PC-3 (cell line): Measurements from ENCODE around the gene KRT82. TPM values are rescaled to one million over a fixed set of nuclear protein-coding genes. Genes with fewer than 3 reads are reported as not detected.

Source experiments
- ATAC-seq: fragments of 200-7000 bp; cut with Tn5 transposase; 2 replicates; pipeline ENCODE4 v1.9.1; 2020; ENCODE audit warnings: mild to moderate bottlenecking, moderate library complexity
- BruUV-seq: library from RNA; stranded (reverse); fragments of 400-500 nt; replicated peaks from 2 replicates; lab custom pipeline; 2021; lab: Mats Ljungman, UMichigan
- CTCF ChIA-PET: fragments of 300-600 bp; sonication (Branson Sonifier 250); formaldehyde crosslinking; loops from one replicate; lab custom pipeline; 2022; ENCODE audit warnings: antibody characterized with exemption; lab: Charles Lee
- POLR2A ChIA-PET: fragments of 300-600 bp; sonication (Branson Sonifier 250); formaldehyde crosslinking; loops from one replicate; lab custom pipeline; 2022; ENCODE audit warnings: antibody characterized with exemption; ENCODE audit not compliant: unreplicated experiment; lab: Charles Lee
- DNase-seq: peaks from one replicate; pipeline ENCODE4 v3.0.0-alpha.2; 2015
- H2AFZ ChIP-seq: fragments of 300-600 bp; sonication (generic); 2 replicates; pipeline ENCODE4 v1.6.0; 2016; ENCODE audit warnings: antibody characterized with exemption, low read length
- H3F3A ChIP-seq: fragments of 300-600 bp; sonication (generic); one replicate; pipeline ENCODE4 v1.6.0; 2017; ENCODE audit warnings: antibody characterized with exemption, low read length, control low read depth, mild to moderate bottlenecking; ENCODE audit not compliant: unreplicated experiment
- H3K27ac ChIP-seq: fragments of 300-600 bp; sonication (generic); 2 replicates; pipeline ENCODE4 v1.5.1; 2016; ENCODE audit warnings: mild to moderate bottlenecking, low read length
- H3K27me3 ChIP-seq: fragments of 300-600 bp; sonication (generic); 2 replicates; pipeline ENCODE4 v1.6.1; 2016; ENCODE audit warnings: low read length, mixed read lengths
- H3K36me3 ChIP-seq: fragments of 300-600 bp; sonication (generic); 2 replicates; pipeline ENCODE4 v1.6.1; 2016; ENCODE audit warnings: low read depth, mixed run types, low read length, mixed read lengths
- H3K4me1 ChIP-seq: fragments of 300-600 bp; sonication (generic); 2 replicates; pipeline ENCODE4 v1.5.1; 2016; ENCODE audit warnings: low read length; ENCODE audit not compliant: insufficient read depth
- H3K4me2 ChIP-seq: fragments of 300-600 bp; sonication (generic); 2 replicates; pipeline ENCODE4 v1.6.0; 2016; ENCODE audit warnings: low read length
- H3K4me3 ChIP-seq: fragments of 300-600 bp; sonication (generic); 2 replicates; pipeline ENCODE4 v1.5.1; 2016; ENCODE audit warnings: mild to moderate bottlenecking, low read length, mixed read lengths
- H3K79me2 ChIP-seq: fragments of 300-600 bp; sonication (generic); 2 replicates; pipeline ENCODE4 v1.6.1; 2017; ENCODE audit warnings: low read length, mixed read lengths
- H3K9ac ChIP-seq: fragments of 300-600 bp; sonication (generic); 2 replicates; pipeline ENCODE4 v1.6.0; 2016; ENCODE audit warnings: mild to moderate bottlenecking, low read length
- H3K9me2 ChIP-seq: fragments of 300-600 bp; sonication (generic); replicated peaks from 2 replicates; pipeline ENCODE4 v1.6.1; 2016; ENCODE audit warnings: mixed run types, low read length, mixed read lengths
- H3K9me3 ChIP-seq: fragments of 300-600 bp; sonication (generic); 2 replicates; pipeline ENCODE4 v1.6.1; 2016; ENCODE audit warnings: low read length, mixed read lengths
- H4K20me1 ChIP-seq: fragments of 300-600 bp; sonication (generic); 2 replicates; pipeline ENCODE4 v1.6.1; 2016; ENCODE audit warnings: low read length, mixed read lengths
- EZH2 ChIP-seq: fragments of 300-600 bp; sonication (generic); IDR thresholded peaks from one replicate; pipeline ENCODE4 v1.6.1; 2017; ENCODE audit warnings: antibody characterized with exemption, mild to moderate bottlenecking, low read length; ENCODE audit not compliant: unreplicated experiment
- EZH2phosphoT487 ChIP-seq: fragments of 300-600 bp; sonication (generic); IDR thresholded peaks from 2 replicates; pipeline ENCODE4 v1.6.1; 2018; ENCODE audit warnings: mild to moderate bottlenecking, antibody characterized with exemption, low read length, borderline replicate concordance
- intact Hi-C: fragments of 100-400 bp; cut with micrococcal nuclease; formaldehyde crosslinking; loops from 2 replicates; pipeline ENCODE4 v1.9.0; 2023
- total RNA-seq: library from RNA; depleted of rRNA; stranded (reverse); fragments of >200 nt; gene quantifications from 2 replicates; pipeline ENCODE4 v1.2.3, GENCODE V29; 2014
- TF ChIP-seq, protein P1 (sequence below): fragments of 300-600 bp; sonication (generic); conservative IDR thresholded peaks from 2 replicates; pipeline ENCODE4 v1.5.1; 2017; ENCODE audit warnings: antibody characterized with exemption, low read depth, mild to moderate bottlenecking, low read length

The KRT82 gene
- total RNA-seq, 1 experiment from 2014 or later, result 0.29 TPM

DNA sequence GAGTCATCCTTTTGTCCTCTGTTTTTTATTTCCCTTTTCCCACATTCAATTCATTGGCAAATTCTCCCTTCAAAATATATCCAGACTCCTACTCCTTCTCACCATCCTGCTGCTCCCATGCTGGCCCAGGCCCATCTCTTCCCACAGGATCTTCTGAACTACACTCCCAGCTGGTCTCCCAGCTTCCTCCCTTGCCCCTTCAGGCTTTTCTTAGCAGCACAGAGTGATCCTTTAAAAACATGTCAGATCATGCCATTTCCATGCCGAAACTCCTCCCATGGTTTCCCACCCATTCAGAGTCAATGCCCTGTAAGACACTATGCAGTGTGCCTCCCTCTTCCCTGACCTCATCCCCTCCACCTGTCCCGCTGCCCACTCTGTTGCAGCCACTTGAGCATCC lies 18.3 kb downstream of the KRT82 start:
- Histone ChIP-seq H3K27ac (no peak overlapping the region), H3K4me3 (no peak overlapping the region), H3K4me1 (no peaks in the 10 kb centered on the region), H3K9me2 (no peaks in the 10 kb centered on the region), H4K20me1 (no peaks in the 10 kb centered on the region), H3F3A (no peaks in the 10 kb centered on the region), H3K27me3 (no peaks in the 10 kb centered on the region), H3K36me3 (no peaks in the 10 kb centered on the region), H3K4me2 (no peak overlapping the region), H3K9ac (no peak overlapping the region), H3K9me3 (no peaks in the 10 kb centered on the region), H3K79me2 (no peaks in the 10 kb centered on the region), H2AFZ (no peak overlapping the region)
- CTCF ChIA-PET, result no interaction called here
- intact Hi-C loops, result no loop called here
- DNase-seq (no peak), ATAC-seq (no peak)
- TF ChIP-seq EZH2 (no peak), EZH2phosphoT487 (no peak)
- TF ChIP-seq, protein P1, sequence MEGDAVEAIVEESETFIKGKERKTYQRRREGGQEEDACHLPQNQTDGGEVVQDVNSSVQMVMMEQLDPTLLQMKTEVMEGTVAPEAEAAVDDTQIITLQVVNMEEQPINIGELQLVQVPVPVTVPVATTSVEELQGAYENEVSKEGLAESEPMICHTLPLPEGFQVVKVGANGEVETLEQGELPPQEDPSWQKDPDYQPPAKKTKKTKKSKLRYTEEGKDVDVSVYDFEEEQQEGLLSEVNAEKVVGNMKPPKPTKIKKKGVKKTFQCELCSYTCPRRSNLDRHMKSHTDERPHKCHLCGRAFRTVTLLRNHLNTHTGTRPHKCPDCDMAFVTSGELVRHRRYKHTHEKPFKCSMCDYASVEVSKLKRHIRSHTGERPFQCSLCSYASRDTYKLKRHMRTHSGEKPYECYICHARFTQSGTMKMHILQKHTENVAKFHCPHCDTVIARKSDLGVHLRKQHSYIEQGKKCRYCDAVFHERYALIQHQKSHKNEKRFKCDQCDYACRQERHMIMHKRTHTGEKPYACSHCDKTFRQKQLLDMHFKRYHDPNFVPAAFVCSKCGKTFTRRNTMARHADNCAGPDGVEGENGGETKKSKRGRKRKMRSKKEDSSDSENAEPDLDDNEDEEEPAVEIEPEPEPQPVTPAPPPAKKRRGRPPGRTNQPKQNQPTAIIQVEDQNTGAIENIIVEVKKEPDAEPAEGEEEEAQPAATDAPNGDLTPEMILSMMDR, result no peak
- no TSS peak for BruUV-seq
- POLR2A ChIA-PET, result no interaction called here

DNA sequence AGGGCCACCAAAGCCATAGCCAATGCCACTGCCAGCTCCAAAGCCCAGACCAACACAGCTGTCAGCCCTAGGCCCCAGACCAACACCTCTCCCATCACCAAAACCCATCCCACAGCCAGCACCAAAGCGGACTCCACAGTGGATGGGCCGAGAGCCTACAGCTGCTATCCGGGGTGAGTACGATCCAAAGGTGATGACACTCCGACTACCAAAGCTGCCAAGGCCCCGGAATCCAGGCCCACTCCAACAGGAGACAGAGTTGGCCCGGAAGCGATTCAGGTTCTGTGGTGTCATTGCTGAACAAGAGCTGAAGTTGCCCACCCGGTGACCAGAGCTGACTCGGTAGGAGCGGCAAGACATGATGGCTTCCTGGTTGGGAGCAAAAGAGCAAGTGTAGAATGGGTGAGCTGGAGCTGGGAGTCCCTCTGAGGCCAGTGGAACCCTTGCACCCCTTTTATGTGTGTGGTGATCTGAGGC lies 20.9 kb downstream of the KRT82 start, which contains the start of gene KRT84:
KRT84 (minus strand) TSS at position 427 of the 477 bp plus-strand sequence; CDS start at position 360, 67 bp downstream.
- Histone ChIP-seq H3F3A (no peaks in the 10 kb centered on the region), H2AFZ (no peak within 1 kb of the TSS), H3K4me1 (no peaks in the 10 kb centered on the region), H3K79me2 (no peaks in the 10 kb centered on the region), H3K27ac (no peak within 1 kb of the TSS), H3K4me3 (no peak within 1 kb of the TSS), H4K20me1 (no peaks in the 10 kb centered on the region), H3K4me2 (no peak within 1 kb of the TSS), H3K9me3 (no peaks in the 10 kb centered on the region), H3K9ac (no peak within 1 kb of the TSS), H3K9me2 (no peaks in the 10 kb centered on the region), H3K27me3 (no peaks in the 10 kb centered on the region), H3K36me3 (no peaks in the 10 kb centered on the region)
- DNase-seq (no peak), ATAC-seq (no peak)
- TF ChIP-seq EZH2phosphoT487 (no peak), EZH2 (no peak)
- TF ChIP-seq, protein P1, result no peak
- CTCF ChIA-PET, result interaction anchor here (0.6 to 0.8 kb wide), 2 partner anchors 13 to 241 kb away, joined by 3 to 4 read pairs; no protein-coding TSS in a partner anchor
- intact Hi-C loops, result no loop called here
- POLR2A ChIA-PET, result no interaction called here
- no TSS peak for BruUV-seq

DNA sequence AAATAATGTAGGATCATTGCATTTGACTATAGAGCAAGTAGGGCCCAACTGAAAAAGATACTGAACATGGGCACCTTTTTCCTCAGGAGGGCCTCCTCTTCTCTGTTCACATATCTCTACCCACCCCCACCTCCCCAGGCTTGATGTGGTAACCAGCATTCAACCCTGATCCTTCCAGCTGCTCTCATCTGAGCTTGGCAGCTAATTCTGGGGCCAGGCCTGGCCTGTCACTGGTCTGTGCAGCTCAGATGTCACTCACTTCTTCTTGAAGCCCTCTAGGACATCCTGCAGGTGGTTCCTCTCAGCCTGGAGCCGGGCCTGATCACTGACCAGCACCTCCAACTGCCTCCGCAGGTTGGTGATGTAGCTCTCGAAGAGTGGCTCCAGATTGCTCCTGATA lies 22.8 kb downstream of the KRT82 start:
- H2AFZ ChIP-seq, result no peak overlapping the region
- no peaks in the 10 kb centered on the region for H3K36me3 ChIP-seq
- H3K9me2 ChIP-seq, result no peaks in the 10 kb centered on the region
- no peaks in the 10 kb centered on the region for H3K27me3 ChIP-seq
- no peak for TF ChIP-seq EZH2phosphoT487
- TF ChIP-seq EZH2, result no peak
- TF ChIP-seq, protein P1, result no peak
- intact Hi-C loops, result no loop called here
- H3K79me2 ChIP-seq, result no peaks in the 10 kb centered on the region
- no peaks in the 10 kb centered on the region for H4K20me1 ChIP-seq
- ATAC-seq (no peak), DNase-seq (no peak)
- H3K9me3 ChIP-seq, result no peaks in the 10 kb centered on the region
- H3K4me1 ChIP-seq, result no peaks in the 10 kb centered on the region
- H3K9ac ChIP-seq, result no peak overlapping the region
- no peak overlapping the region for H3K27ac ChIP-seq
- H3F3A ChIP-seq, result no peaks in the 10 kb centered on the region
- ChIA-PET POLR2A (no interaction called here), CTCF (interaction anchor here (0.6 kb wide), 1 partner anchor 484 kb away, joined by 3 read pairs; no protein-coding TSS in a partner anchor)
- no peak overlapping the region for H3K4me2 ChIP-seq
- H3K4me3 ChIP-seq, result no peak overlapping the region
- no TSS peak for BruUV-seq
